ENCODE results near the gene PDAP1. TPM values are rescaled to one million over a fixed set of nuclear protein-coding genes. Genes with fewer than 3 reads are reported as not detected.

The PDAP1 gene
- total and polyA plus RNA-seq, 10 of the 15 experiments (the other 5 are each of a cell fraction or from before 2014, with no cell fraction given), result 6.6 to 200 (median 87.7) TPM

- ATAC-seq, result no peak
- ChIA-PET CTCF (no interaction called here), SMC1A (ENCODE audit: uncharacterized antibody, unreplicated experiment) (interaction anchor here (1.1 kb wide), 1 partner anchor 13 kb away, joined by 3 read pairs; the partner anchor contains the start of genes BUD31 and PDAP1), POLR2A (no interaction called here), RAD21 (ENCODE audit: unreplicated experiment) (no interaction called here)
- Histone ChIP-seq H3K9me3 (replicated peaks; ENCODE audit: control insufficient read depth, insufficient read depth, low read length) (no peaks in the 10 kb centered on the region), H3K4me3 (no peak overlapping the region), H3K36me3 (ENCODE audit: control insufficient read depth in 2 of 2, insufficient read depth in 2 of 2, low read length in 1 of 2) (peaks cover 7 to 34% of the 10 kb centered on the region in 2 experiments), H2AFZ (ENCODE audit: control insufficient read depth, low read depth, low read length) (no peak overlapping the region), H3K4me1 (ENCODE audit: control insufficient read depth, insufficient read depth, low read length) (no peaks in the 10 kb centered on the region), H3K9ac (ENCODE audit: control insufficient read depth, insufficient read depth, low read length) (no peak overlapping the region), H3K27me3 (replicated peaks in 1 of 2; ENCODE audit: control insufficient read depth in 2 of 2, insufficient read depth in 2 of 2, low read length in 1 of 2) (no peaks in the 10 kb centered on the region), H3K79me2 (ENCODE audit: control insufficient read depth, insufficient read depth, low read length) (no peaks in the 10 kb centered on the region), H3K27ac (ENCODE audit: control insufficient read depth, insufficient read depth) (no peak overlapping the region), H3K4me2 (ENCODE audit: control insufficient read depth, insufficient read depth) (no peak overlapping the region), H4K20me1 (ENCODE audit: control insufficient read depth, insufficient read depth) (no peaks in the 10 kb centered on the region)
- TF ChIP-seq POLR2AphosphoS2 (IDR thresholded peaks at IDR 0.05; ENCODE audit: low read depth, low read length) (no peak), EED (IDR thresholded peaks at IDR 0.05; ENCODE audit: low read depth) (no peak), PAX5 (IDR thresholded peaks at IDR 0.05; ENCODE audit: borderline replicate concordance, low read depth, low read length) (no peak), SMARCA5 (IDR thresholded peaks at IDR 0.05) (no peak), SRF (IDR thresholded peaks at IDR 0.05; ENCODE audit: low read depth in 2 of 2, low read length in 2 of 2) (no peak), ELK1 (IDR thresholded peaks at IDR 0.05; ENCODE audit: low read depth, low read length) (no peak), ESRRA (IDR thresholded peaks at IDR 0.05; ENCODE audit: low read length) (no peak), CREB1 (IDR thresholded peaks at IDR 0.05; ENCODE audit: low read depth) (no peak), TAF1 (IDR thresholded peaks at IDR 0.05; ENCODE audit: borderline replicate concordance, low read depth, low read length) (no peak), RBBP5 (conservative IDR thresholded peaks at IDR 0.05) (no peak)
- in situ Hi-C loops (cut with MboI) (no loop called here), intact Hi-C loops (cut with micrococcal nuclease; ENCODE audit: unreplicated experiment) (no loop called here)
- DNase-seq (ENCODE audit: low read depth, low spot score), result no peak
- 83% methylated on average over 11 of the region's 11 CpGs for WGBS (ENCODE audit: insufficient coverage, insufficient replicate concordance, low lambda C conversion rate, missing lambda C conversion rate)
- FAIRE-seq, result no peak
- BruUV-seq (replicated peaks), result no TSS peak
Observed at GRCh38 chr7:99422186-99422585, 13.8 kb upstream of the PDAP1 start.
